Endothelial cell of umbilical vein (primary cell): Measurements from ENCODE around the gene RMRP.

Experiments used
- CTCF ChIP-seq, 2 donors: IDR thresholded peaks; 1 replicate in 1 of 2; 2 replicates in 1 of 2; pipeline ENCODE4 v1.5.1; 2011; ENCODE audit warnings: low read length in 2 of 2, mild to moderate bottlenecking in 2 of 2, moderate library complexity in 2 of 2, control low read depth in 1 of 2, inconsistent platforms in 1 of 2, low read depth in 1 of 2; ENCODE audit not compliant: insufficient read depth in 1 of 2; ENCODE audit errors: extremely low read depth in 1 of 2
- EZH2 ChIP-seq: IDR thresholded peaks from 2 replicates; pipeline ENCODE4 v1.6.1; 2012; ENCODE audit warnings: borderline replicate concordance, low read depth, mild to moderate bottlenecking, moderate library complexity, low read length, inconsistent platforms; ENCODE audit not compliant: severe bottlenecking

- TF ChIP-seq CTCF (IDR thresholded peaks at IDR 0.05; ENCODE audit: extremely low read depth in 1 of 2, insufficient read depth in 1 of 2, low read depth in 1 of 2, low read length in 2 of 2) (no peak), EZH2 (no peak)
These were observed 5.6 kb downstream of the RMRP start for GRCh38 chr9:35651956-35652828.
